Epithelial cell of esophagus (primary cell): ENCODE results near the gene FOXA1.
A peak's percentile ranks its signal among the peaks of the same experiment; 100 is the strongest.
"Not testable (repeated sequence)": the region's sequence is repeated elsewhere in the genome, so short reads cannot be mapped to it uniquely, and the experiment has no call there.

Experiments
- DNase-seq: peaks from one replicate; pipeline ENCODE4 v3.0.0; 2010; ENCODE audit warnings: low read depth
- H3K4me3 ChIP-seq: 2 replicates; pipeline ENCODE4 v1.5.1; 2011; ENCODE audit warnings: mild to moderate bottlenecking, low read length, control low read depth
- CTCF ChIP-seq: IDR thresholded peaks from 2 replicates; pipeline ENCODE4 v1.5.1; 2011; ENCODE audit warnings: low read depth, mild to moderate bottlenecking, low read length, control low read depth, inconsistent platforms; ENCODE audit not compliant: insufficient read depth; ENCODE audit errors: missing control alignments

Gene FOXA1

GRCh38 chr14:37569729-37570128, 25.3 kb downstream of the FOXA1 start:
- H3K4me3 ChIP-seq: no peak overlapping the region
- no peak for TF ChIP-seq CTCF
- no peak for DNase-seq

GRCh38 chr14:37566811-37567371, 28.2 kb downstream of the FOXA1 start:
- no peak overlapping the region for H3K4me3 ChIP-seq
- no peak for DNase-seq
- no peak for TF ChIP-seq CTCF

- no peak overlapping the region for H3K4me3 ChIP-seq
- TF ChIP-seq CTCF: peak; percentile 36
- no peak for DNase-seq
These were observed 29.5 kb downstream of the FOXA1 start for GRCh38 chr14:37565550-37565949.

- TF ChIP-seq CTCF: no peak
- DNase-seq: no peak
- no peak overlapping the region for H3K4me3 ChIP-seq
These were observed 31.9 kb downstream of the FOXA1 start for GRCh38 chr14:37563189-37563588.

- no peak for TF ChIP-seq CTCF
- DNase-seq: peak; percentile 67
- no peak overlapping the region for H3K4me3 ChIP-seq
These were observed 35.7 kb downstream of the FOXA1 start for GRCh38 chr14:37559386-37559785.

- no peak overlapping the region for H3K4me3 ChIP-seq
- no peak for TF ChIP-seq CTCF
- DNase-seq: no peak
These were observed 36.3 kb downstream of the FOXA1 start for GRCh38 chr14:37558740-37559139.

- DNase-seq, H3K4me3 ChIP-seq: not testable (repeated sequence)
These were observed 39.5 kb downstream of the FOXA1 start for GRCh38 chr14:37555596-37555995.
